Natural killer cell (primary cell): ENCODE measurements around the gene FRMD4A. TPM values are rescaled to one million over a fixed set of nuclear protein-coding genes. Genes with fewer than 3 reads are reported as not detected.

Experiments used
- ATAC-seq, 3 donors: fragments of 150-1000 bp in 2 of 3; fragments of 200-7000 bp in 1 of 3; cut with Tn5 transposase; 1 replicate in 1 of 3; 2 replicates in 2 of 3; pipeline ENCODE4 v1.10.0; 2021; ENCODE audit warnings: mild to moderate bottlenecking in 2 of 3, moderate library complexity in 2 of 3
- DNase-seq, 2 donors: peaks; one replicate each; pipeline versions ENCODE4 v3.0.0 to v3.0.0-alpha.2; 2013 to 2021; ENCODE audit warnings: mixed read lengths in 1 of 2
- H3K27ac ChIP-seq: one replicate; pipeline ENCODE4 v1.5.1; 2013; ENCODE audit warnings: mild to moderate bottlenecking, low read length
- H3K27me3 ChIP-seq: one replicate; pipeline ENCODE4 v1.6.1; 2013; ENCODE audit warnings: low read length; ENCODE audit not compliant: control insufficient read depth, insufficient read depth
- H3K36me3 ChIP-seq: one replicate; pipeline ENCODE4 v1.6.1; 2013; ENCODE audit warnings: low read length; ENCODE audit not compliant: control insufficient read depth, insufficient read depth
- H3K4me1 ChIP-seq: one replicate; pipeline ENCODE4 v1.6.1; 2013; ENCODE audit warnings: low read length; ENCODE audit not compliant: control insufficient read depth, insufficient read depth
- H3K4me3 ChIP-seq: one replicate; pipeline ENCODE4 v1.5.1; 2013; ENCODE audit warnings: low read length
- H3K9me3 ChIP-seq: one replicate; pipeline ENCODE4 v1.6.1; 2013; ENCODE audit warnings: low read length; ENCODE audit not compliant: control insufficient read depth, insufficient read depth
- H3K27ac Mint-ChIP-seq, 2 donors: one replicate each; pipeline ENCODE4 v1.8.0; 2022; ENCODE audit warnings: mild to moderate bottlenecking in 2 of 2, mixed read lengths in 2 of 2, moderate library complexity in 1 of 2
- H3K27me3 Mint-ChIP-seq, 2 donors: one replicate each; pipeline ENCODE4 v1.8.0; 2022; ENCODE audit warnings: low read depth in 2 of 2, mixed read lengths in 2 of 2
- H3K36me3 Mint-ChIP-seq: one replicate; pipeline ENCODE4 v1.8.0; 2022; ENCODE audit warnings: mixed read lengths
- H3K4me1 Mint-ChIP-seq, 2 donors: one replicate each; pipeline ENCODE4 v1.8.0; 2022; ENCODE audit warnings: mixed read lengths in 2 of 2
- H3K4me3 Mint-ChIP-seq: one replicate; pipeline ENCODE4 v1.8.0; 2022; ENCODE audit warnings: mild to moderate bottlenecking, moderate library complexity, mixed read lengths
- H3K9me3 Mint-ChIP-seq, 2 donors: one replicate each; pipeline ENCODE4 v1.8.0; 2022; ENCODE audit warnings: mixed read lengths in 2 of 2
- WGBS: methylation state at CpG from one replicate; pipeline ENCODE4 v1.1.7; 2013; ENCODE audit warnings: missing lambda C conversion rate; ENCODE audit not compliant: insufficient coverage; 5-methylcytosine and 5-hydroxymethylcytosine counted together
- intact Hi-C: fragments of 100-400 bp; cut with micrococcal nuclease; formaldehyde crosslinking; loops from one replicate; pipeline ENCODE4 v1.14.2; 2022
- total RNA-seq, 4 donors: library from RNA; stranded (reverse); fragments of 120-200 nt in 1 of 4; gene quantifications; one replicate each; pipeline versions ENCODE4 v1.2.3 to v1.2.4, GENCODE V29; 2013 to 2022
- TF ChIP-seq, protein P1 (sequence below): fragments of 200-600 bp; IDR thresholded peaks from one replicate; pipeline ENCODE4 v1.8.0; 2022; ENCODE audit warnings: antibody characterized with exemption

FRMD4A gene
- total RNA-seq, 3 donors from 2014 or later (not counting 1 experiment from before 2014, with no cell fraction given): 0.36 to 0.38 TPM; not detected in 1

DNA sequence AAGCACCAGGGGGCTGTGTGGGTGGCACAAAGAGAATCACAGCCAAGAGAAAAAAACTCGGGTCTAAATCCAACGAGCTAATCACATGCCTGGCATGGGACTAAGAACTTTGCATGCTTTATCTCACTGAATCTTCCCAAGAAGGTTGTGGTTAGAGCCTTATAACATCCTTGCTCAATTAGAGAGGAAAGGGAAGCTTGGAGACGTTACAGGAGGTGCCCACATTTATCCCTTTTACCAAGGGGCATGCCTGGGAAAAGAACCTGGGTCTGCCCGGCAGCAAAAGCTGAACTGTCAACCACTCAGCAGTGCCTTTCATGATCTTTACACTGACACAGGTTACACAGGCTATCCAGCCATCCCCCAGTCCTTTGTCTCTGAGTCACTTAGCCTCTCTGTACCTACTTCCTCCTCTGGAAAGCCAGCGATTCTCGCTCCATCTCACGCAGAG lies 553.8 kb downstream of the FRMD4A start:
- intact Hi-C loops: no loop called here
- no peak for DNase-seq

GRCh38 chr10:13775786-13776775 lies 554.6 kb downstream of the FRMD4A start:
- Mint-ChIP-seq H3K4me1 (no peaks in the 10 kb centered on the region), H3K9me3 (no peaks in the 10 kb centered on the region), H3K27ac (no peak overlapping the region), H3K36me3 (no peaks in the 10 kb centered on the region), H3K4me3 (no peak overlapping the region), H3K27me3 (peaks cover 22% of the 10 kb centered on the region in 2 donors)
- Histone ChIP-seq H3K4me1 (peaks cover 4% of the 10 kb centered on the region), H3K27ac (no peak overlapping the region), H3K27me3 (no peaks in the 10 kb centered on the region), H3K36me3 (no peaks in the 10 kb centered on the region), H3K9me3 (no peaks in the 10 kb centered on the region), H3K4me3 (no peak overlapping the region)
- TF ChIP-seq, protein P1, sequence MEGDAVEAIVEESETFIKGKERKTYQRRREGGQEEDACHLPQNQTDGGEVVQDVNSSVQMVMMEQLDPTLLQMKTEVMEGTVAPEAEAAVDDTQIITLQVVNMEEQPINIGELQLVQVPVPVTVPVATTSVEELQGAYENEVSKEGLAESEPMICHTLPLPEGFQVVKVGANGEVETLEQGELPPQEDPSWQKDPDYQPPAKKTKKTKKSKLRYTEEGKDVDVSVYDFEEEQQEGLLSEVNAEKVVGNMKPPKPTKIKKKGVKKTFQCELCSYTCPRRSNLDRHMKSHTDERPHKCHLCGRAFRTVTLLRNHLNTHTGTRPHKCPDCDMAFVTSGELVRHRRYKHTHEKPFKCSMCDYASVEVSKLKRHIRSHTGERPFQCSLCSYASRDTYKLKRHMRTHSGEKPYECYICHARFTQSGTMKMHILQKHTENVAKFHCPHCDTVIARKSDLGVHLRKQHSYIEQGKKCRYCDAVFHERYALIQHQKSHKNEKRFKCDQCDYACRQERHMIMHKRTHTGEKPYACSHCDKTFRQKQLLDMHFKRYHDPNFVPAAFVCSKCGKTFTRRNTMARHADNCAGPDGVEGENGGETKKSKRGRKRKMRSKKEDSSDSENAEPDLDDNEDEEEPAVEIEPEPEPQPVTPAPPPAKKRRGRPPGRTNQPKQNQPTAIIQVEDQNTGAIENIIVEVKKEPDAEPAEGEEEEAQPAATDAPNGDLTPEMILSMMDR: no peak
- WGBS: 83% methylated on average over 12 of the region's 14 CpGs
- ATAC-seq (no peak), DNase-seq (no peak)
- intact Hi-C loops: no loop called here

More for the DNA sequence above, 553.8 kb downstream of the FRMD4A start:
- TF ChIP-seq, protein P1: no peak
- Mint-ChIP-seq H3K4me3 (no peak overlapping the region), H3K9me3 (no peaks in the 10 kb centered on the region), H3K27me3 (peaks cover 22% of the 10 kb centered on the region in 2 donors), H3K27ac (no peak overlapping the region), H3K4me1 (no peaks in the 10 kb centered on the region), H3K36me3 (no peaks in the 10 kb centered on the region)
- Histone ChIP-seq H3K36me3 (no peaks in the 10 kb centered on the region), H3K27ac (no peak overlapping the region), H3K4me3 (no peak overlapping the region), H3K27me3 (no peaks in the 10 kb centered on the region), H3K4me1 (peaks cover 4% of the 10 kb centered on the region), H3K9me3 (no peaks in the 10 kb centered on the region)
- ATAC-seq: no peak
- 11% methylated on average over 2 of the region's 7 CpGs for WGBS

- H3K36me3 Mint-ChIP-seq: no peaks in the 10 kb centered on the region
- Histone ChIP-seq H3K4me1 (peaks cover 4% of the 10 kb centered on the region), H3K9me3 (no peaks in the 10 kb centered on the region), H3K36me3 (no peaks in the 10 kb centered on the region), H3K4me3 (no peak overlapping the region), H3K27ac (no peak overlapping the region), H3K27me3 (no peaks in the 10 kb centered on the region)
- no peak overlapping the region for H3K27ac Mint-ChIP-seq
- WGBS: 83% methylated on average over 8 of the region's 9 CpGs
- DNase-seq: no peak
- no peaks in the 10 kb centered on the region for H3K4me1 Mint-ChIP-seq
- peaks cover 28% of the 10 kb centered on the region in 2 donors for H3K27me3 Mint-ChIP-seq
- ATAC-seq: no peak
- TF ChIP-seq, protein P1: no peak
- no peaks in the 10 kb centered on the region for H3K9me3 Mint-ChIP-seq
- intact Hi-C loops: no loop called here
- no peak overlapping the region for H3K4me3 Mint-ChIP-seq
Observed at GRCh38 chr10:13774303-13774893, 556.3 kb downstream of the FRMD4A start.
